Measurements from ENCODE around the gene SH3TC1.

The SH3TC1 gene

GRCh38 chr4:8229331-8229975, 30.4 kb downstream of the SH3TC1 start:
- DNase-seq (ENCODE audit: low read depth in 3 of 3) = no peak

GRCh38 chr4:8230033-8230432, 30.9 kb downstream of the SH3TC1 start:
- no peak for DNase-seq (ENCODE audit: low read depth in 3 of 3)

GRCh38 chr4:8230891-8231290, 31.8 kb downstream of the SH3TC1 start:
- no peak for DNase-seq (ENCODE audit: low read depth in 3 of 3)

GRCh38 chr4:8231551-8232049, 32.5 kb downstream of the SH3TC1 start:
- DNase-seq (ENCODE audit: low read depth in 3 of 3) = no peak

GRCh38 chr4:8232748-8233147, 33.7 kb downstream of the SH3TC1 start:
- DNase-seq (ENCODE audit: low read depth in 3 of 3) = no peak

GRCh38 chr4:8233672-8234484, 34.8 kb downstream of the SH3TC1 start:
- DNase-seq (ENCODE audit: low read depth in 3 of 3) = no peak

- DNase-seq (ENCODE audit: low read depth in 3 of 3) = no peak
These were observed 35.6 kb downstream of the SH3TC1 start for GRCh38 chr4:8234715-8235114.

- no peak for DNase-seq (ENCODE audit: low read depth in 3 of 3)
These were observed 36.1 kb downstream of the SH3TC1 start for GRCh38 chr4:8235224-8235623.

- DNase-seq (ENCODE audit: low read depth in 3 of 3) = no peak
These were observed 36.6 kb downstream of the SH3TC1 start for GRCh38 chr4:8235686-8236085.

GRCh38 chr4:8236106-8236919, 37.2 kb downstream of the SH3TC1 start:
- DNase-seq (ENCODE audit: low read depth in 3 of 3) = no peak

- DNase-seq (ENCODE audit: low read depth in 3 of 3) = no peak
These were observed 37.8 kb downstream of the SH3TC1 start for GRCh38 chr4:8236920-8237195.

GRCh38 chr4:8237256-8237989, 38.3 kb downstream of the SH3TC1 start:
- no peak for DNase-seq (ENCODE audit: low read depth in 3 of 3)

- DNase-seq (ENCODE audit: low read depth in 3 of 3) = no peak
These were observed 39.0 kb downstream of the SH3TC1 start for GRCh38 chr4:8238036-8238511.

GRCh38 chr4:8238515-8239053, 39.5 kb downstream of the SH3TC1 start:
- DNase-seq (ENCODE audit: low read depth in 3 of 3) = no peak

GRCh38 chr4:8239226-8239625, 40.1 kb downstream of the SH3TC1 start:
- DNase-seq (ENCODE audit: low read depth in 3 of 3) = no peak

- DNase-seq (ENCODE audit: low read depth in 3 of 3) = no peak
These were observed 40.6 kb downstream of the SH3TC1 start for GRCh38 chr4:8239661-8240060.

- DNase-seq (ENCODE audit: low read depth in 3 of 3) = no peak
These were observed 41.3 kb downstream of the SH3TC1 start for GRCh38 chr4:8240211-8241041.

GRCh38 chr4:8241211-8241779, 42.2 kb downstream of the SH3TC1 start:
- DNase-seq (ENCODE audit: low read depth in 3 of 3) = no peak

GRCh38 chr4:8241895-8242696, 43.0 kb downstream of the SH3TC1 start:
- peak; percentile 65 to 77 (median 71) for DNase-seq (ENCODE audit: low read depth in 3 of 3)
